Stimulated activated CD4-positive, alpha-beta T cell treated with anti-CD3 and anti-CD28 coated beads, TNF-alpha, amount 100 ng/mL, for 4 hours (primary cell): ENCODE measurements around the gene SORCS3.

ENCODE experiments used
- DNase-seq, 3 experiments: peaks; one replicate each; pipeline ENCODE4 v3.0.0-alpha.2; 2020; ENCODE audit warnings: low read depth in 3 of 3

Gene SORCS3

DNA sequence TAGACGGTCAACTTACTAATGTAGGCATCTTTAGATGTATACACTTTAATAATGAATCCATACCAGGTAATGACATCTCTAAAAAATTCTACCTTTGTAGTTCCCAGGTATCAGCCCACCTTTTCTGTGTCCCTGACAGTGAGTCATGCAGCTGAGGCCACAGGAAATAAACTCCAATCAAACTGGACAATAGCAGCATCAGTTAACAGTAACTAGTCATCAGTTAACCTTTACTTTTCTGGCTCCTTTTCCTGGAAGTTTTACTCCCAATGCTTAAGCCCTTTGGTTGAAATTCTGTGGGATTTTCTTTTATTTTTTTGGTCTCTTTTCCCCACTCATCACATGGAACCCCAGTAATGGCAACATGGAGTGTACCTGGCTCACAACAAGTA is 617.6 kb downstream of the SORCS3 start:
- DNase-seq: no peak

DNA sequence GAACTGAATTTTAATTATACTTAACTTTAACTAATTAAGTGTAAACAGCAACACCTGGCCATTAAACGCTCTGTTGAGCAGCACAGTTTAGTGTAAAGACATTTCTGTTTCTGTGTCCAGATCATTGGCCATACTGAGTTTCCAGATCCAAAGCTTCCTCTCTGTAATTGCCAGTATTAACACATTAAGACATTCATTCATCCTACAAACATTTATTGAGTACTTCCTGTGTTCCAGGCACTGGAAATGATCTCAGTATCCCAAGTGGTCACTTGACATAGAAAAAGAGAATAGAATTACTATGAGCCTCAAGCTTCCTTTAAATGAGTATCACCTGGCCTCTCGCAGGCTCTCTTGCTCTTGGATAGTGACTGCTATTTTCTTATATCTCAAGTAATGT is 618.1 kb downstream of the SORCS3 start:
- DNase-seq: no peak

DNA sequence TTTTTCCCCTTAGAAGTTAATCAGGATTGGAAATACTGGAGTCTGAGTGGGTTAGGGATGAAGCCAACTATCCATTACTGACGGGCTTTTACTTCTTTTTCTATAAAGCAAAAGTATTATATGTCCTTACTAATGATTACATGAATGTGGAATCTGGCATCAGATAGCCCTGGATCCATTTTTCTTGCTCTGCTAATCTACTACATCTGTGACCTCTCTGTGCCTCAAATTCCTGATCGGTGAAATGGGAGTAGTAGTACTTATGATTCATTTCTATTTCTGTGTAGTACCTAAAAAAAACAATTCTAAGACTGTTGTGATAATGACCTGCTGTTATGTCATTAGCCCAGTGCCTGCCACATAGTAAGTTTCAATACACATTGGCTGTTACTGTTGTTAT is 621.6 kb downstream of the SORCS3 start:
- no peak for DNase-seq

DNA sequence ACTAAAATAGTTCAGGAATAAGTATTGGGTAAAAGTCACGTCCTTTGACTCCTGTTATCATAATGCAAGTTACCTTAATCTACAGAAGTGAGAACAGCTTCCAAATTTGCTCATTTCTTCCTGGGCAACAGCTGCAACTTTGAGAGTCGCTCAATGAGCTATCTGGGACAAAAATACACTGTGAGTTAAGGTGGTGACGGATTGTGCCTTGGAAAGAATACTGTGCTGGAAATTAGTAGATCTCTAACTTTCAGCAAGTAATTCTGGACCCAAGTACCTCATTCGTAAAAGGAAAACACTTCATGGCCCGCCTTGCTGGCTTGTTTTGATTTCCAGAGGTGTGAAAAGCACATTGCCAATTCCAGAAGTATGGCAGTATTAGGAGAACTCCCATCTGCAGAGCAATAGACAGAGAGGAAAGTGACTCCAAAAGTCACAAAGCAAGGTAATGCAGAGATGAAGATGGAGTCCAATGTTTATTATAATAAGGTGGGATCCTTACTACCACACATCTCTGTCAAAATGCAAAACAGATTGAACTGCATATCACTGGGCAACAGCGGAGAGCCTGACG is 626.0 kb downstream of the SORCS3 start:
- DNase-seq: no peak

DNA sequence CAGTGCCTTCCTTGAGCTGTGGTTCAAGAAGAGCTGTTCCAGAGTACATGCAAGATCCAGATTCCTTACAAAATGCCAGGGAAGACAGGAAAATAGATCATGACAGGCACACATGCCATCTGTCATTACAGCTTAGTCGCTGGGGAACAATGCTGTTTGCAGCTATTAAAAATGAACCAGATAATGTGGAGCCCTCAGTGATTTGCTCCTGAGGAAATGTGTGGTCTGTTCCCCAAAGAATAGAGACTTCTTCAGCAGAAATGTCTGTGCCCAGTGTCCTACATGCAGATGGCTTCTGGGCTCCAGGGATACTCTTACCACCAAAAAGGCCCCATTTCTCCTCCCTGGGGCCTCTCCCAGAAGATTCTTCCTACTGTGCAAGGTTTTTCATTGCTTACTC is 627.9 kb downstream of the SORCS3 start:
- DNase-seq: no peak

DNA sequence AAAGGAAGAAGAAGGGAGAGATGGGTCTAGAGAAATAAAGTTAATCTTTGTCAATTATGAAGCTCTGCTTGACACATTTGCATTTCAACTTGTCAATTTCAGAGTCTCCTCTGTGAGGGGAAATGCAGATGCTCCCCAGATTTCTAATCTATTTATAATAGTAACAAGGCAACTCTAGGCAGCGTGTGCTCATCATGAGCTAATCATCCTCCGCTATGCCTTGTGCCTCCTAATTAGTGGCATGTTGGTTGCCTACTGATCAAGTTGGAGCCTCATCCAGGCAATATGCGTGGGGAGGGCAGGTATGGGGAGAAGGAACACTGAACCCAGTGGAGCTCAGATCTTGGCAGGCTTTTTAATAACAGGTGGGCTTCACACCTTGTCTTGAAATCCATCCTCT is 628.6 kb downstream of the SORCS3 start:
- no peak for DNase-seq

DNA sequence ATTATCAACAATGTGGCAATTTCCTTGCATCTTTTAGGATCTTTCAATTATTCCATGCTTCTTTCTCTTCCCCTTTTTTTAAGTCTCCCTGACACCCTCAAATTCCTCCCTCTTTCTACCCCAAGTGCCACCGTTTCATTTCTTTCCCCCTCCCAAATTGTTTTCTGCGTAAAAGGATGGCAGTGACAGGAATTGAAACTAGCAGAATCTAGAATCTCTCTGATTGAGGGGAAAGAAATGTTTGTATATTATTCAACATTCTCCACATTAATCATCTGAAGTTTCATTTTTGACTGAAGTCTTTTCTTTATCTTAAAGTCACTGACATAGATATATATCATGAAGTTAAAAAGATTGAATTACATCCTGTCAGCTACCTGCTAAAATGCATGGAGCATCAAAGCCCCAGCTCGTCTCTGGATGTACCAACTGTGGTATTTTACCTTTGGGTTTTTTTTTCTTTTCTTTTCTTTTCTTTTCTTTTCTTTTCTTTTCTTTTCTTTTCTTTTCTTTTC is 633.5 kb downstream of the SORCS3 start:
- no peak for DNase-seq

DNA sequence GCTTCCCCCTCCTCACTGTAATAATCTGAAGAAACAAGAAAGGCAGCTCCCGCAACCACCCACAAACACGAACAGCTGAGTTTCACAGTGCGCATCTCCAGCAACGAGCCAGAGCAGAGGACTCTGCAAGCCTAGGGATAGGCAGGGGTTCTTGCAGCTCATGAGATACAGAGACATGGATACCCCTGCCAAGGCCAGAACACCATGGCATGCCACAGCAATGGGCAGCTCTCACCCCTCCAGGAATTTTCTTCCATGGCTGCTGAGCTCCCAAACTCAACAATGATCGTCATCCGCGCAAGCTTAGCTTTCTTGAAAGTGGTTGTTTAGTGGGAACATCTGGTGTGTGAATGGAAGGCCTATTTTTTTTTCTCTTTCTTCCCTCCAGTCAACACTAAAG is 637.3 kb downstream of the SORCS3 start:
- no peak for DNase-seq

DNA sequence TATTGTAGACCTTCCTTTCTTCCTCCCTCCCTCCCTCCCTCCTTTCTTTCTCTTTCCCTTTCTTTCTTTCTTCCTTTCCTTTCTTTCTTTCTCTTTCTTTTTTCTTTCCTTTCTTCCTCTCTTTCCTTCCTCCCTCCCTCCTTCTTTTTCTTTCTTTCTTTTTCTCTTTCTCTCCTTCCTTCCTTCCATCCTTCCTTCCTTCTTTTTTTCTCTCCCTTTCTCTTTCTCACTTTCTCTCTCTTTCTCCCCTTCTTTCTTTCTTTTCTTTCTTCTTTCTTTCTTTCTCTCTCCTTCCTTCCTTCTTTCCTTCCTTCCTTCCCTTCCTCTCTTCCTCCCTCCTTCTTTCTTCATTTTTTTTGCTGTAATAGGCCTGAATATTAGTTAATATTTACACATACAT is 638.0 kb downstream of the SORCS3 start:
- no peak for DNase-seq

DNA sequence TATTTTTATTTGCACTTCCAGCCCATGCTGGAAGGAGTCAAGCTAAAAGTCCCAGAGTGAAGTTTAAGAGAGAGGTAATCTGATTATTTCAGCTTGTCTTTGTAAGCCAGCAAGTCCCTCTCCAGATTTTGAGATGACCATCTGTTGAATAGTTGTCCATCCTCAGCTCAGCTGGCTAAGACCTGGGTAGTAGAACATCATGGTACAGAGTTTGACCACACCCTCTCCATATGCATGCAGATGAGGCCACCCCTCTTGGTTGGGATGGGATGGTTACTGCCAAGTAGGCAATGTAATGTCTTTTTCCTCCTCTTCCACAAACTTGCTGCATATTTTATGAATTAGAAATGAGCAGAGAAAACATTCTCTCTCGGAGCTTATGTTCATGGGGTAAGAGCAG is 639.8 kb downstream of the SORCS3 start:
- no peak for DNase-seq

DNA sequence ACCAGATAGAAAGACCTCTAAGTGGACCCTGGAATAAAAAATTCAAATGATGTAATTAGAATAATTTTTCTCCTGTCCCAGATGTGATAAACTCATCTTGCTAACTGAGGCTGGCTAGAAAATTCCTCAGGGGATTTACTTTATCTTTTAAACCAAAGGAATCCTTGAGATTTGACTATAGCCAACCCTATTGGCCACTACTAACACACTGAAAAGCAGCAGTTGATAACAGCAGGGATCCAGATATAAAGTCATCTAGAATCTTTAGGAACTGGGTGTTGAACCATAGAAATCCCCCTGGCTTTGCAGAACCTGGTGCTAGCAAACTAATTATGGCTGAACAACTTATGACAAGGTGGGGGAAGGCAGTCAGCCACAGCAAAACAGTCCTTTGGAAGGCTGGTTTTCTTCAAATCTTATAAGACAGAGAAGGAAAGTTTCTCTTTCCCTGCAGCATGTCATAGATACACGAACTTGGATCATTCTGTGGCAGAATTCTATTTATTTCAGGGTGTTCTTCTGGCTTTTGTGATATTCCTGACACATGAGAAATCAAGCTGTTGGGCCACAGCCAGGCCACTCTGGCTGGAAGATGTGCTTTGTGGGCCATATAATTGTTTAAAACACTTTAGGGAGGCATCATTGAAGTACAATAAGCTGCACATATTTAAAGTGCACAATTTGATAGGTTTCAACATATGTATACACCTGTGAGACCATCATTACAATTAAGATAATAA is 643.6 kb downstream of the SORCS3 start:
- DNase-seq: no peak

DNA sequence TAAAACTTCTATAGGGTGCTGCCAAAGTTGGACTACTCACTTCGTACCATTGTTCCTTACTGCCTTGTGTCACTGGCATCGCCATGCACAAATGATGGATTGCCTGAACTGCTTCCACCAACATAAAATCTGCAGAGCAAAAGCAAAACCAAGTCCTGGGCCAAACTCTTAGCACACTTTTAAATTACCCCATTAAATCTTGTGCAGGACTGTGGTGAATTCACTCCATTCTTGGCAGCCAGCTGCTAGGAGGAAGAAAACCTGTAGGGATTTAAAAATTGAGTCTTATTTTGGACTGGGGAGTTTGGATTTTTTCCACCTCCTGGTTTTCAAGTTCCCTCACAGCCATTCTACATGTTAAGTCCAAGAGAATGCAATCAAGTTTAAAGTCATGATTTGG is 646.9 kb downstream of the SORCS3 start:
- DNase-seq: no peak

DNA sequence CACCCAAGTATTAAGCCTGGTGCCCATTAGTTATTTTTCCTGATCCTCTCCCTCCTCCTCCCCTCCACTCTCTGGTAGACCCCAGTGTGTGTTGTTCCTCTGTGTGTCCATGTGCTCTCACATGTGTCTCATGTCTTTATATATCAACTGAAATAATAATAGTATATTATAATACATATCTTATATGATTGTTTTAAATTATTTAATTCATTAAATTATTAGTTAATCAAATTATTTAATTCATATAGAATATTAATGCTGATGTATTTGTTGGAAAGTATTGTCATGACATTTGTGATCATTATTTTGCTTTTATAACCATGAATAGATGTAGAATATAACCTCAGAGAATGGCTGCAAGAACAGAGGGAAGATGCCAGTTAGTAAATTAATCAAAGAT is 647.5 kb downstream of the SORCS3 start:
- no peak for DNase-seq

DNA sequence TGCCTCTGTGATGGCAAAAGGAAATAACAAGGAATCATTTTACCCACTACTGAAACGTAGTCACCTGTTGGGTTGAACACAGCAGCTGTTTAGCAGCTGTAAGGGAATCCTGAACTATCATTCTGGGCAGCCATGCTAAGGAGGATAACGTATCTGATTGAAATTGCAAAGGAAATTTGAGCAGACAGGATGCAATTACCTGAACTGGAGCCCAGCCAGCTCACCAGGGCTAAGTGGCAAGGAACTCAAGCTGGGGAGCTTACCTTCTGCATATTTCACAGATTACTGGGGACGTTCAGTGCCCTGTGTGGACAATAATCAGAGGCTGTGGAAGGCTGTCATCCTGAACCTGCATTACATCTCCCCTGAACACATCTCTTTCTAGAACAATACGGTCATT is 650.5 kb downstream of the SORCS3 start:
- no peak for DNase-seq

DNA sequence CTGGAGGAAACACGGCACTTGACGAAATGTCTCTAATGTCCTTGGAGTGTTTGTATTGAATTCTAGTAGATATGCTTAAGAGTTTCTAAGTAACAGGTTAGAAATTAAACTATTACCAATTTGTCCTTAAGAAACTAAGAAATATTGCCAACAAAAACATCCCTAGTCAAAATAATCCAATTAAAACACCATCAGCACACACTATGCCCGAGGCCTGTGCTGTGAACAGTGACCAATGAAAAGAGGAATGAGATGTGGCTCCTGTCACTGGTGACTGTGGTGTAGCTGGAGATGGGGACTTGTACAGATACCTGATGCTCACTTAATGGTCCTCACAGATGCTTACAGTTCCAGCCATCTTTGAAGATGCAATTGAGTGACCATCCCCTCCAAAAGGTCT is 651.1 kb downstream of the SORCS3 start:
- DNase-seq: no peak
